Psoas muscle (tissue), 7 donors: ENCODE results near the gene IFI27. TPM values are rescaled to one million over a fixed set of nuclear protein-coding genes. Genes with fewer than 3 reads are reported as not detected.

ENCODE experiments used
- polyA plus RNA-seq, 3 donors: library from polyadenylated mRNA; stranded (reverse); fragments of 200-250 nt; gene quantifications; one replicate each; pipeline ENCODE4 v1.2.3, GENCODE V29; 2013
- total RNA-seq, 4 donors: library from RNA; stranded (reverse); fragmentation: NEBNext Ultra II Directional in 2 of 4; extraction: Animal tissue kit (Norgen Biotek cat#: 25700) in 2 of 4; gene quantifications; one replicate each; pipeline versions ENCODE4 v1.2.1 to v1.2.4, GENCODE V29; 2021 to 2023
- donor health status: healthy with polysubstance abuse.
- donor health status: DM: no; HTN: no; CAD: no; lungs with moderate emphysema.
- donor health status: Bipolar disorder and iron deficiency.
- donor health status: healthy.
- donor health status: DM: no; HTN: no; CAD: no.
- donor health status: DM: no; HTN: no; CAD: no.
- donor health status: DM: yes; HTN: yes; CAD: no.

Gene IFI27
- total and polyA plus RNA-seq, 7 donors, result 52.8 to 229 (median 95.2) TPM

Other genes starting within 250 kb of the IFI27 start
- gene FAM181A, start 183.4 kb upstream of the IFI27 start, total RNA-seq, result not detected
- under 1 TPM in 2 of 3 donors, not detected in 1; 0.14 to 0.32 TPM for gene FAM181A, start 183.4 kb upstream of the IFI27 start, polyA plus RNA-seq
- gene ASB2, start 134.2 kb upstream of the IFI27 start, total RNA-seq, result 100 to 1,000 TPM; 148 to 443 (median 252) TPM
- 100 to 1,000 TPM in 2 of 3 donors, 10 to 100 TPM in 1; 41.2 to 460 (median 217) TPM for gene ASB2, start 134.2 kb upstream of the IFI27 start, polyA plus RNA-seq
- 1 to 10 TPM in 3 of 4 donors, under 1 TPM in 1; 0.71 to 3.9 (median 2.2) TPM for gene CCDC197, start 113.4 kb upstream of the IFI27 start, total RNA-seq
- gene CCDC197, start 113.4 kb upstream of the IFI27 start, polyA plus RNA-seq, result under 1 TPM; 0.04 to 0.69 (median 0.61) TPM
- under 1 TPM; 0.06 to 0.15 (median 0.10) TPM for gene OTUB2, start 84.4 kb upstream of the IFI27 start, total RNA-seq
- gene OTUB2, start 84.4 kb upstream of the IFI27 start, polyA plus RNA-seq, result under 1 TPM; 0.04 to 0.96 (median 0.09) TPM
- gene DDX24, start 29.5 kb upstream of the IFI27 start, total RNA-seq, result 100 to 1,000 TPM; 145 to 190 (median 171) TPM
- 100 to 1,000 TPM in 1 of 3 donors, 10 to 100 TPM in 2; 66.5 to 124 (median 79.7) TPM for gene DDX24, start 29.5 kb upstream of the IFI27 start, polyA plus RNA-seq
- 10 to 100 TPM in 1 of 4 donors, 1 to 10 TPM in 3; 6.5 to 14.4 (median 7.8) TPM for gene IFI27L1, start 29.4 kb upstream of the IFI27 start, total RNA-seq
- 10 to 100 TPM; 10.4 to 15.0 (median 10.6) TPM for gene IFI27L1, start 29.4 kb upstream of the IFI27 start, polyA plus RNA-seq
- gene IFI27L2, start 18.9 kb downstream of the IFI27 start, total RNA-seq, result 1 to 10 TPM; 5.3 to 6.9 (median 6.2) TPM
- 10 to 100 TPM in 2 of 3 donors, 1 to 10 TPM in 1; 4.9 to 12.5 (median 12.2) TPM for gene IFI27L2, start 18.9 kb downstream of the IFI27 start, polyA plus RNA-seq
- gene PPP4R4, start 63.6 kb downstream of the IFI27 start, total RNA-seq, result under 1 TPM in 3 of 4 donors, not detected in 1; 0.13 to 0.73 (median 0.49) TPM
- under 1 TPM; 0.01 to 0.25 (median 0.09) TPM for gene PPP4R4, start 63.6 kb downstream of the IFI27 start, polyA plus RNA-seq
- not detected for gene SERPINA10, start 182.5 kb downstream of the IFI27 start, total RNA-seq
- not detected for gene SERPINA10, start 182.5 kb downstream of the IFI27 start, polyA plus RNA-seq
- not detected for gene SERPINA6, start 212.6 kb downstream of the IFI27 start, total RNA-seq
- not detected for gene SERPINA6, start 212.6 kb downstream of the IFI27 start, polyA plus RNA-seq